Duodenal mucosa (tissue), 2 donors: ENCODE results near the gene MEF2D.
A peak's percentile ranks its signal among the peaks of the same experiment; 100 is the strongest.

Experiments used
- H3K27ac ChIP-seq: one replicate; pipeline ENCODE4 v1.7.0; 2013; ENCODE audit warnings: low read depth, low read length
- H3K27me3 ChIP-seq, 2 donors: one replicate each; pipeline ENCODE4 v1.7.0; 2013; ENCODE audit warnings: low read length in 2 of 2, control low read depth in 1 of 2; ENCODE audit not compliant: insufficient read depth in 2 of 2, control insufficient read depth in 1 of 2
- H3K36me3 ChIP-seq, 2 donors: one replicate each; pipeline ENCODE4 v1.7.0; 2013; ENCODE audit warnings: low read length in 2 of 2, control low read depth in 1 of 2; ENCODE audit not compliant: insufficient read depth in 2 of 2, control insufficient read depth in 1 of 2
- H3K4me1 ChIP-seq, 2 donors: one replicate each; pipeline ENCODE4 v1.7.0; 2013; ENCODE audit warnings: low read length in 2 of 2, control low read depth in 1 of 2; ENCODE audit not compliant: insufficient read depth in 2 of 2, control insufficient read depth in 1 of 2
- H3K4me3 ChIP-seq, 2 donors: one replicate each; pipeline ENCODE4 v1.7.0; 2013; ENCODE audit warnings: low read length in 2 of 2, low read depth in 1 of 2
- H3K9ac ChIP-seq, 2 donors: one replicate each; pipeline ENCODE4 v1.7.0; 2013; ENCODE audit warnings: low read length in 2 of 2, low read depth in 1 of 2
- H3K9me3 ChIP-seq, 2 donors: one replicate each; pipeline ENCODE4 v1.7.0; 2013; ENCODE audit warnings: low read length in 2 of 2, control low read depth in 1 of 2; ENCODE audit not compliant: control insufficient read depth in 1 of 2

The MEF2D gene

GRCh38 chr1:156481527-156481926, 19.0 kb downstream of the MEF2D start:
- H3K4me3 ChIP-seq: no peak overlapping the region
- no peaks in the 10 kb centered on the region for H3K9me3 ChIP-seq
- H3K27ac ChIP-seq: no peak overlapping the region
- peaks cover 23 to 54% of the 10 kb centered on the region in 2 donors for H3K4me1 ChIP-seq
- H3K27me3 ChIP-seq: no peaks in the 10 kb centered on the region
- peaks cover 56 to 77% of the 10 kb centered on the region in 2 donors for H3K36me3 ChIP-seq
- no peak overlapping the region for H3K9ac ChIP-seq

- no peak overlapping the region for H3K4me3 ChIP-seq
- H3K27me3 ChIP-seq: no peaks in the 10 kb centered on the region
- H3K4me1 ChIP-seq: peaks cover 25 to 54% of the 10 kb centered on the region in 2 donors
- peaks cover 62 to 81% of the 10 kb centered on the region in 2 donors for H3K36me3 ChIP-seq
- no peak overlapping the region for H3K27ac ChIP-seq
- no peaks in the 10 kb centered on the region for H3K9me3 ChIP-seq
- H3K9ac ChIP-seq: no peak overlapping the region
Measured at GRCh38 chr1:156480411-156481192, 20.0 kb downstream of the MEF2D start.

GRCh38 chr1:156480016-156480370, 20.6 kb downstream of the MEF2D start:
- Histone ChIP-seq H3K4me1 (peaks cover 23 to 52% of the 10 kb centered on the region in 2 donors), H3K27me3 (no peaks in the 10 kb centered on the region), H3K9me3 (no peaks in the 10 kb centered on the region), H3K4me3 (no peak overlapping the region), H3K9ac (no peak overlapping the region), H3K36me3 (peaks cover 68 to 88% of the 10 kb centered on the region in 2 donors), H3K27ac (no peak overlapping the region)

GRCh38 chr1:156479093-156480015, 21.2 kb downstream of the MEF2D start:
- Histone ChIP-seq H3K4me1 (peaks cover 21 to 45% of the 10 kb centered on the region in 2 donors), H3K27me3 (no peaks in the 10 kb centered on the region), H3K9me3 (no peaks in the 10 kb centered on the region), H3K27ac (no peak overlapping the region), H3K36me3 (peaks cover 75 to 94% of the 10 kb centered on the region in 2 donors), H3K9ac (no peak overlapping the region), H3K4me3 (no peak overlapping the region)

GRCh38 chr1:156478250-156478627, 22.3 kb downstream of the MEF2D start:
- Histone ChIP-seq H3K4me1 (peaks cover 21 to 42% of the 10 kb centered on the region in 2 donors), H3K9ac (no peak overlapping the region), H3K36me3 (peaks cover 86 to 99% of the 10 kb centered on the region in 2 donors), H3K4me3 (no peak overlapping the region), H3K27ac (no peak overlapping the region), H3K9me3 (no peaks in the 10 kb centered on the region), H3K27me3 (no peaks in the 10 kb centered on the region)

GRCh38 chr1:156477526-156478249, 22.9 kb downstream of the MEF2D start:
- peaks cover 82 to 97% of the 10 kb centered on the region in 2 donors for H3K36me3 ChIP-seq
- no peaks in the 10 kb centered on the region for H3K27me3 ChIP-seq
- H3K9ac ChIP-seq: no peak overlapping the region
- H3K4me1 ChIP-seq: peaks cover 21 to 42% of the 10 kb centered on the region in 2 donors
- peak overlapping the region; percentile 46 for H3K27ac ChIP-seq
- H3K4me3 ChIP-seq: no peak overlapping the region
- no peaks in the 10 kb centered on the region for H3K9me3 ChIP-seq

GRCh38 chr1:156476501-156477298, 23.9 kb downstream of the MEF2D start:
- no peaks in the 10 kb centered on the region for H3K27me3 ChIP-seq
- peaks cover 78 to 94% of the 10 kb centered on the region in 2 donors for H3K36me3 ChIP-seq
- H3K9me3 ChIP-seq: no peaks in the 10 kb centered on the region
- H3K27ac ChIP-seq: peak overlapping the region; percentile 79
- H3K4me3 ChIP-seq: no peak overlapping the region
- H3K4me1 ChIP-seq: peaks cover 26 to 36% of the 10 kb centered on the region in 2 donors
- no peak overlapping the region for H3K9ac ChIP-seq

GRCh38 chr1:156475568-156476500, 24.7 kb downstream of the MEF2D start:
- Histone ChIP-seq H3K4me3 (no peak overlapping the region), H3K9ac (no peak overlapping the region), H3K27ac (peak overlapping the region; percentile 79), H3K36me3 (peaks cover 71 to 90% of the 10 kb centered on the region in 2 donors), H3K4me1 (peaks cover 23 to 30% of the 10 kb centered on the region in 2 donors), H3K9me3 (no peaks in the 10 kb centered on the region), H3K27me3 (no peaks in the 10 kb centered on the region)
